GM12874 (cell line): ENCODE measurements around the gene FRMD4A.

Experiments
- CTCF ChIP-seq: IDR thresholded peaks from 2 replicates; pipeline ENCODE4 v1.5.1; 2011; ENCODE audit warnings: low read depth, mild to moderate bottlenecking, control low read depth, low read length, moderate library complexity; ENCODE audit not compliant: insufficient read depth

Gene FRMD4A

GRCh38 chr10:13969792-13970140 lies 361.0 kb downstream of the FRMD4A start:
- TF ChIP-seq CTCF, result no peak

- no peak for TF ChIP-seq CTCF
Observed at GRCh38 chr10:13969118-13969791, 361.5 kb downstream of the FRMD4A start.

GRCh38 chr10:13961853-13962252 lies 368.9 kb downstream of the FRMD4A start:
- no peak for TF ChIP-seq CTCF

GRCh38 chr10:13961097-13961496 lies 369.6 kb downstream of the FRMD4A start:
- TF ChIP-seq CTCF, result no peak

GRCh38 chr10:13960603-13961002 lies 370.1 kb downstream of the FRMD4A start:
- no peak for TF ChIP-seq CTCF

- TF ChIP-seq CTCF, result no peak
Observed at GRCh38 chr10:13959443-13960359, 371.0 kb downstream of the FRMD4A start.

GRCh38 chr10:13957856-13958255 lies 372.9 kb downstream of the FRMD4A start:
- TF ChIP-seq CTCF, result no peak
